ENCODE measurements around the gene KMT5B. TPM values are rescaled to one million over a fixed set of nuclear protein-coding genes. Genes with fewer than 3 reads are reported as not detected.

The KMT5B gene
- total RNA-seq, 1 donor from 2014 or later = 38.0 TPM

DNA sequence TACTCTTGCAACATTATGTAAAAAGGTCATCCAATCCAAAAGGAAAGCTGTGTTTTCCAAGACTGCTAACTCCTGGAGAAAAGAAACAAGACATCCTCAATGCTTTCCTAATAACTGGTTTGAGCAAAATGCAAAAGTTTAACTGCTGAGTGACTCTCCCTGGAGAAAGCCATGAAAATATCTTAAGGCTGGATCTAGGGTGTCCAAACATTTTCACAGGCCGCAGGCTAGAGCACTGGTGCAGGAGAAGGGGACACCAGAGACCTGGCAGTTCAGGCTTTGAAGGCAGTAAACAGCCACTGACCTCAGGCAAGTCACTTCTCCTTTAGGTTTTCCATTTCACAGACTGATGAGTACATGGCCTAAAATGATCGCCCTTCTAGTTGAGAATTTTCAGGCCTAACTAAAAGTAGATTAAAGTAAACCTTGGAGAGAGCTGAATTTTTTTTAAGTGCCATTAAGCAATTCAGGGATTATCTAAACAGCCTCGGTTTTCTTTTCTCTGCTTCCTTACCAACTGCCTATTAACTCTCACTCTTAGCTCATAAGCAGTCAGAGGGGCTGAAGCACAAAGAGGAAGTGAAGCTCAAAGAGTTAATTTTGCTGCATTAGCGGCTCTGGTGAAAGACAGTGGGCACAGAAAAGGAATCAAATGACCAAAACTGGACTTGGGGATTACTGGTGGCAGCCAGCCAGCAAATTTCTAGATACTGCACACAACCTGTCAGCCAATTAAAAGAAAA is 94.2 kb downstream of the KMT5B start:
- no peaks in the 10 kb centered on the region for H3K9me3 Mint-ChIP-seq (ENCODE audit: unreplicated experiment)
- H3K4me3 ChIP-seq (ENCODE audit: insufficient read depth, low read depth, low read length) = no peak overlapping the region
- no peaks in the 10 kb centered on the region for H3K27me3 Mint-ChIP-seq (ENCODE audit: low read depth, unreplicated experiment)
- no peak for FAIRE-seq
- H3K79me2 ChIP-seq (ENCODE audit: insufficient read depth, low read length) = peaks cover 52% of the 10 kb centered on the region
- H3K4me2 ChIP-seq (ENCODE audit: low read length) = peak overlapping the region; percentile 95
- no peak overlapping the region for H2AFZ ChIP-seq (ENCODE audit: low read depth, low read length)
- peak overlapping the region; percentile 91 for H3K4me3 Mint-ChIP-seq (ENCODE audit: unreplicated experiment)
- DNase-seq (ENCODE audit: low read depth) = no peak
- no peak for TF ChIP-seq CTCF (IDR thresholded peaks at IDR 0.05; ENCODE audit: insufficient read depth, low read depth, low read length)
- no peak for TF ChIP-seq EZH2 (IDR thresholded peaks at IDR 0.05; ENCODE audit: insufficient read depth, low read length)
- H3K27ac Mint-ChIP-seq (ENCODE audit: unreplicated experiment) = no peak overlapping the region
- H3K9me3 ChIP-seq (ENCODE audit: insufficient read depth, low read depth, low read length) = no peaks in the 10 kb centered on the region
- no peaks in the 10 kb centered on the region for H3K36me3 ChIP-seq (ENCODE audit: insufficient read depth, low read length)
- H3K27ac ChIP-seq (ENCODE audit: low read depth, low read length) = no peak overlapping the region
- H4K20me1 ChIP-seq (ENCODE audit: insufficient read depth, low read length) = peaks cover 46% of the 10 kb centered on the region
- no peaks in the 10 kb centered on the region for H3K27me3 ChIP-seq (ENCODE audit: insufficient read depth, low read length)
- peaks cover 16% of the 10 kb centered on the region for H3K4me1 Mint-ChIP-seq (ENCODE audit: low read depth, unreplicated experiment)
- no peak overlapping the region for H3K9ac ChIP-seq (ENCODE audit: low read length)
- H3K4me1 ChIP-seq (ENCODE audit: insufficient read depth, low read length) = peaks cover 15% of the 10 kb centered on the region
- peaks cover 2% of the 10 kb centered on the region for H3K36me3 Mint-ChIP-seq (ENCODE audit: low read depth, unreplicated experiment)

GRCh38 chr11:68117853-68118470 is 95.1 kb downstream of the KMT5B start:
- Histone ChIP-seq H3K4me1 (ENCODE audit: insufficient read depth, low read length) (peaks cover 15% of the 10 kb centered on the region), H3K4me2 (ENCODE audit: low read length) (peak overlapping the region; percentile 32), H3K27ac (ENCODE audit: low read depth, low read length) (no peak overlapping the region), H3K27me3 (ENCODE audit: insufficient read depth, low read length) (no peaks in the 10 kb centered on the region), H3K9me3 (ENCODE audit: insufficient read depth, low read depth, low read length) (no peaks in the 10 kb centered on the region), H3K79me2 (ENCODE audit: insufficient read depth, low read length) (peaks cover 52% of the 10 kb centered on the region), H3K4me3 (ENCODE audit: insufficient read depth, low read depth, low read length) (no peak overlapping the region), H3K9ac (ENCODE audit: low read length) (no peak overlapping the region), H4K20me1 (ENCODE audit: insufficient read depth, low read length) (peaks cover 49% of the 10 kb centered on the region), H3K36me3 (ENCODE audit: insufficient read depth, low read length) (no peaks in the 10 kb centered on the region), H2AFZ (ENCODE audit: low read depth, low read length) (no peak overlapping the region)
- DNase-seq (ENCODE audit: low read depth) (no peak), FAIRE-seq (no peak)
- Mint-ChIP-seq H3K27ac (ENCODE audit: unreplicated experiment) (no peak overlapping the region), H3K4me1 (ENCODE audit: low read depth, unreplicated experiment) (peaks cover 16% of the 10 kb centered on the region), H3K4me3 (ENCODE audit: unreplicated experiment) (peak overlapping the region; percentile 69), H3K9me3 (ENCODE audit: unreplicated experiment) (no peaks in the 10 kb centered on the region), H3K27me3 (ENCODE audit: low read depth, unreplicated experiment) (no peaks in the 10 kb centered on the region), H3K36me3 (ENCODE audit: low read depth, unreplicated experiment) (peaks cover 2% of the 10 kb centered on the region)
- TF ChIP-seq CTCF (IDR thresholded peaks at IDR 0.05; ENCODE audit: insufficient read depth, low read depth, low read length) (no peak), EZH2 (IDR thresholded peaks at IDR 0.05; ENCODE audit: insufficient read depth, low read length) (no peak)

DNA sequence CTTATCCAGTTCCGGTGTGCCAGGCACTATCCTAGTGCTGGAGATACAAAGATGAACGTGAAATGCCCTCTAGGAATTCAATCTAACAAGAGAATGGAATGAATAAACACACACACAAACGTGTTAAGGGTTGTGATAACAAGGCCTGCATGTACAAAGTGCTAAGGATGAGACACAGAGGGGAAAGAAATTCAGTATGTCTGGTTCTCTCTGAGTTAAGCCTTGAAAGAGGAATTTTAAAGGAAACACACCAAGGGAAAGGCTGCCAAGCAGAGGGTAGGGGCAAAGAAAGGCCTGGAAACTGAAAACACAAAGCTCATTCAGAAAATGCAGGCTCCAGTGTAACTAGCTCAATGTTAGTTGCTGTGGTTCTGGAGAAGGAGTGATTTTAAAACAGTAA is 96.1 kb downstream of the KMT5B start:
- peaks cover 56% of the 10 kb centered on the region for H3K79me2 ChIP-seq (ENCODE audit: insufficient read depth, low read length)
- H4K20me1 ChIP-seq (ENCODE audit: insufficient read depth, low read length) = peaks cover 49% of the 10 kb centered on the region
- H3K4me2 ChIP-seq (ENCODE audit: low read length) = peak overlapping the region; percentile 9
- H3K9ac ChIP-seq (ENCODE audit: low read length) = no peak overlapping the region
- no peak for DNase-seq (ENCODE audit: low read depth)
- no peak overlapping the region for H3K4me3 ChIP-seq (ENCODE audit: insufficient read depth, low read depth, low read length)
- Mint-ChIP-seq H3K27me3 (ENCODE audit: low read depth, unreplicated experiment) (no peaks in the 10 kb centered on the region), H3K4me3 (ENCODE audit: unreplicated experiment) (no peak overlapping the region), H3K27ac (ENCODE audit: unreplicated experiment) (no peak overlapping the region), H3K9me3 (ENCODE audit: unreplicated experiment) (no peaks in the 10 kb centered on the region), H3K36me3 (ENCODE audit: low read depth, unreplicated experiment) (peaks cover 2% of the 10 kb centered on the region), H3K4me1 (ENCODE audit: low read depth, unreplicated experiment) (peaks cover 14% of the 10 kb centered on the region)
- no peaks in the 10 kb centered on the region for H3K9me3 ChIP-seq (ENCODE audit: insufficient read depth, low read depth, low read length)
- no peaks in the 10 kb centered on the region for H3K36me3 ChIP-seq (ENCODE audit: insufficient read depth, low read length)
- no peak for FAIRE-seq
- H3K27ac ChIP-seq (ENCODE audit: low read depth, low read length) = no peak overlapping the region
- TF ChIP-seq EZH2 (IDR thresholded peaks at IDR 0.05; ENCODE audit: insufficient read depth, low read length) = no peak
- TF ChIP-seq CTCF (IDR thresholded peaks at IDR 0.05; ENCODE audit: insufficient read depth, low read depth, low read length) = no peak
- no peaks in the 10 kb centered on the region for H3K27me3 ChIP-seq (ENCODE audit: insufficient read depth, low read length)
- H2AFZ ChIP-seq (ENCODE audit: low read depth, low read length) = no peak overlapping the region
- peaks cover 12% of the 10 kb centered on the region for H3K4me1 ChIP-seq (ENCODE audit: insufficient read depth, low read length)

Measured in astrocyte (in vitro differentiated cells and primary cell).